Measurements from ENCODE around the gene SLC35F4. TPM values are rescaled to one million over a fixed set of nuclear protein-coding genes. Genes with fewer than 3 reads are reported as not detected.

Gene SLC35F4
- total and polyA plus RNA-seq, 2 of the 8 experiments (the other 6 are each of a cell fraction or from before 2014, with no cell fraction given) = not detected

DNA sequence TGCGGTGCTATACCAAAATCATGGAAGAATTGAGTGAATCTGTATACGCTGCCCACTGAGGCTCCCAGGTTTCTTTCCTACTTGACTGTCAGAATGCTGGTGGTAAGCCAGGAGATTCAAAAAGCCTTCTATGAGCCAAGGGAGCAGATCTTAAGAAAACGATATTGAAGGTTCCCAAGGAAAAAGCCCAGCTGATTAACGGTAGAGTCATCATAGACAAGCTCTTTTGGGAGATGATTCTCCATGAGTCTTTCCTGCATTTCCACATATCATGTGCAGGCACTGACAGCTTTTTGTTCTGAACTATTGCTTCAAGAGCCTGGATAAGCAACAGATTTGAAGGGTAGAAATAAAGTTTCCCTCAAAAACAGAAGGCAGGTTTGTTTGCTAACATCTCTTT, 17.5 kb downstream of the SLC35F4 start (continued):
- TF ChIP-seq, protein P1, sequence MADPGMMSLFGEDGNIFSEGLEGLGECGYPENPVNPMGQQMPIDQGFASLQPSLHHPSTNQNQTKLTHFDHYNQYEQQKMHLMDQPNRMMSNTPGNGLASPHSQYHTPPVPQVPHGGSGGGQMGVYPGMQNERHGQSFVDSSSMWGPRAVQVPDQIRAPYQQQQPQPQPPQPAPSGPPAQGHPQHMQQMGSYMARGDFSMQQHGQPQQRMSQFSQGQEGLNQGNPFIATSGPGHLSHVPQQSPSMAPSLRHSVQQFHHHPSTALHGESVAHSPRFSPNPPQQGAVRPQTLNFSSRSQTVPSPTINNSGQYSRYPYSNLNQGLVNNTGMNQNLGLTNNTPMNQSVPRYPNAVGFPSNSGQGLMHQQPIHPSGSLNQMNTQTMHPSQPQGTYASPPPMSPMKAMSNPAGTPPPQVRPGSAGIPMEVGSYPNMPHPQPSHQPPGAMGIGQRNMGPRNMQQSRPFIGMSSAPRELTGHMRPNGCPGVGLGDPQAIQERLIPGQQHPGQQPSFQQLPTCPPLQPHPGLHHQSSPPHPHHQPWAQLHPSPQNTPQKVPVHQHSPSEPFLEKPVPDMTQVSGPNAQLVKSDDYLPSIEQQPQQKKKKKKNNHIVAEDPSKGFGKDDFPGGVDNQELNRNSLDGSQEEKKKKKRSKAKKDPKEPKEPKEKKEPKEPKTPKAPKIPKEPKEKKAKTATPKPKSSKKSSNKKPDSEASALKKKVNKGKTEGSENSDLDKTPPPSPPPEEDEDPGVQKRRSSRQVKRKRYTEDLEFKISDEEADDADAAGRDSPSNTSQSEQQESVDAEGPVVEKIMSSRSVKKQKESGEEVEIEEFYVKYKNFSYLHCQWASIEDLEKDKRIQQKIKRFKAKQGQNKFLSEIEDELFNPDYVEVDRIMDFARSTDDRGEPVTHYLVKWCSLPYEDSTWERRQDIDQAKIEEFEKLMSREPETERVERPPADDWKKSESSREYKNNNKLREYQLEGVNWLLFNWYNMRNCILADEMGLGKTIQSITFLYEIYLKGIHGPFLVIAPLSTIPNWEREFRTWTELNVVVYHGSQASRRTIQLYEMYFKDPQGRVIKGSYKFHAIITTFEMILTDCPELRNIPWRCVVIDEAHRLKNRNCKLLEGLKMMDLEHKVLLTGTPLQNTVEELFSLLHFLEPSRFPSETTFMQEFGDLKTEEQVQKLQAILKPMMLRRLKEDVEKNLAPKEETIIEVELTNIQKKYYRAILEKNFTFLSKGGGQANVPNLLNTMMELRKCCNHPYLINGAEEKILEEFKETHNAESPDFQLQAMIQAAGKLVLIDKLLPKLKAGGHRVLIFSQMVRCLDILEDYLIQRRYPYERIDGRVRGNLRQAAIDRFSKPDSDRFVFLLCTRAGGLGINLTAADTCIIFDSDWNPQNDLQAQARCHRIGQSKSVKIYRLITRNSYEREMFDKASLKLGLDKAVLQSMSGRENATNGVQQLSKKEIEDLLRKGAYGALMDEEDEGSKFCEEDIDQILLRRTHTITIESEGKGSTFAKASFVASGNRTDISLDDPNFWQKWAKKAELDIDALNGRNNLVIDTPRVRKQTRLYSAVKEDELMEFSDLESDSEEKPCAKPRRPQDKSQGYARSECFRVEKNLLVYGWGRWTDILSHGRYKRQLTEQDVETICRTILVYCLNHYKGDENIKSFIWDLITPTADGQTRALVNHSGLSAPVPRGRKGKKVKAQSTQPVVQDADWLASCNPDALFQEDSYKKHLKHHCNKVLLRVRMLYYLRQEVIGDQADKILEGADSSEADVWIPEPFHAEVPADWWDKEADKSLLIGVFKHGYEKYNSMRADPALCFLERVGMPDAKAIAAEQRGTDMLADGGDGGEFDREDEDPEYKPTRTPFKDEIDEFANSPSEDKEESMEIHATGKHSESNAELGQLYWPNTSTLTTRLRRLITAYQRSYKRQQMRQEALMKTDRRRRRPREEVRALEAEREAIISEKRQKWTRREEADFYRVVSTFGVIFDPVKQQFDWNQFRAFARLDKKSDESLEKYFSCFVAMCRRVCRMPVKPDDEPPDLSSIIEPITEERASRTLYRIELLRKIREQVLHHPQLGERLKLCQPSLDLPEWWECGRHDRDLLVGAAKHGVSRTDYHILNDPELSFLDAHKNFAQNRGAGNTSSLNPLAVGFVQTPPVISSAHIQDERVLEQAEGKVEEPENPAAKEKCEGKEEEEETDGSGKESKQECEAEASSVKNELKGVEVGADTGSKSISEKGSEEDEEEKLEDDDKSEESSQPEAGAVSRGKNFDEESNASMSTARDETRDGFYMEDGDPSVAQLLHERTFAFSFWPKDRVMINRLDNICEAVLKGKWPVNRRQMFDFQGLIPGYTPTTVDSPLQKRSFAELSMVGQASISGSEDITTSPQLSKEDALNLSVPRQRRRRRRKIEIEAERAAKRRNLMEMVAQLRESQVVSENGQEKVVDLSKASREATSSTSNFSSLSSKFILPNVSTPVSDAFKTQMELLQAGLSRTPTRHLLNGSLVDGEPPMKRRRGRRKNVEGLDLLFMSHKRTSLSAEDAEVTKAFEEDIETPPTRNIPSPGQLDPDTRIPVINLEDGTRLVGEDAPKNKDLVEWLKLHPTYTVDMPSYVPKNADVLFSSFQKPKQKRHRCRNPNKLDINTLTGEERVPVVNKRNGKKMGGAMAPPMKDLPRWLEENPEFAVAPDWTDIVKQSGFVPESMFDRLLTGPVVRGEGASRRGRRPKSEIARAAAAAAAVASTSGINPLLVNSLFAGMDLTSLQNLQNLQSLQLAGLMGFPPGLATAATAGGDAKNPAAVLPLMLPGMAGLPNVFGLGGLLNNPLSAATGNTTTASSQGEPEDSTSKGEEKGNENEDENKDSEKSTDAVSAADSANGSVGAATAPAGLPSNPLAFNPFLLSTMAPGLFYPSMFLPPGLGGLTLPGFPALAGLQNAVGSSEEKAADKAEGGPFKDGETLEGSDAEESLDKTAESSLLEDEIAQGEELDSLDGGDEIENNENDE (IDR thresholded peaks at IDR 0.05; ENCODE audit: insufficient replicate concordance, low read length) = no peak
- TF ChIP-seq EZH2 (IDR thresholded peaks at IDR 0.05; ENCODE audit: low read depth, low read length, severe bottlenecking) (no peak), RNF2 (IDR thresholded peaks at IDR 0.05; ENCODE audit: borderline replicate concordance, low read depth, low read length, missing control alignments, poor library complexity, severe bottlenecking) (no peak), RFX5 (IDR thresholded peaks at IDR 0.05; ENCODE audit: borderline replicate concordance, low read depth, low read length) (no peak), PHF8 (conservative IDR thresholded peaks at IDR 0.05; ENCODE audit: low read depth, low read length) (no peak), RXRA (IDR thresholded peaks at IDR 0.05; ENCODE audit: insufficient read depth, low read depth, low read length) (no peak), SP1 (IDR thresholded peaks at IDR 0.05; ENCODE audit: low read depth, low read length) (no peak), GABPA (IDR thresholded peaks at IDR 0.05; ENCODE audit: borderline replicate concordance, insufficient read depth, low read length) (no peak), YY1 (IDR thresholded peaks at IDR 0.05; ENCODE audit: low read depth, low read length) (no peak), KDM1A (IDR thresholded peaks at IDR 0.05; ENCODE audit: borderline replicate concordance, low read length) (no peak), NANOG (IDR thresholded peaks at IDR 0.05; ENCODE audit: insufficient read depth, low read depth, low read length, poor library complexity, severe bottlenecking) (no peak)
